Subcutaneous adipose tissue (tissue), 4 donors: ENCODE data around the gene PDCD11. TPM values are rescaled to one million over a fixed set of nuclear protein-coding genes. Genes with fewer than 3 reads are reported as not detected.

ENCODE experiments used
- CTCF ChIP-seq: fragments of 450-650 bp; IDR thresholded peaks from one replicate; pipeline ENCODE4 v1.5.1; 2016; ENCODE audit warnings: low read depth, mild to moderate bottlenecking, control low read depth, antibody characterized with exemption, moderate library complexity
- total RNA-seq, 4 donors: library from RNA; depleted of rRNA; stranded (reverse); fragments of >200 nt; gene quantifications; one replicate each; pipeline ENCODE4 v1.1.0, GENCODE V29; 2016

Gene PDCD11
- total RNA-seq, 4 donors from 2014 or later, result 12.2 to 15.2 (median 13.7) TPM

DNA sequence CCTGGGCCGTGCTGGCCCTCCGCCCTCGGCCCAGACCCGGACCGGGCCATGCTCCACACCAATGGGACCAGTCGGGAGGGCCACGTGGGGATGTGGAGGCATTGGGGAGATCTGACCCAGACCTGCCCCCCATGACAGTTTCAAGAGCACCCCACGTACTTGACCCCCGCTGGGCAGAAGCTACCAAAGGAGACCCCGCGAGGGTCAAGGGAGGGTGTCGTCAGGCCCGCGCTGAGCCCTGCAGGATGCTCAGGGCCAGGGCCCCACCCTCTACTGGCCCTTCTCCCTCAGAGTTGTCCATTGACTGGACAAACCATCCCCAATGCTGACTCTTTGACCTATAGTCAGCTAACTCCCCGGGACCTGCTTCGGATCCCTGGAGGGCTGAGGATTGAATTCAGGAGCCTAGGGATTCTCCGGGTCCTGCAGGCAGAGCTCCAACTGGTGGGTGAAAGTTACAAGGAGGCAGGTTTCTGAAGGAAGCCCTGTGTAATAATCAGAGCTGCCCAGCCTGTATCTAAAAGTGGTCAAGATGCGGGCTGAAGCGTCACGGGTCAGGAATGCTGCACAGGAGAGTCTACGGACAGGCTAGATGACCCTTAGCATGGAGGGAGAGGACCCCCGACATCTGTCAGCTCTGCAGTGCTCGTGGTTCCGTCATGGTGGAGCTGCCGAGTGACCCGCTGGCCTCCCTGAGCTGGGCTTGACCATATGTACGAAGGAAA, 56.2 kb downstream of the PDCD11 start:
- no peak for TF ChIP-seq CTCF

GRCh38 chr10:103454026-103454425, 57.6 kb downstream of the PDCD11 start:
- no peak for TF ChIP-seq CTCF

- TF ChIP-seq CTCF, result no peak
These were observed 58.8 kb downstream of the PDCD11 start for GRCh38 chr10:103455235-103455634.

DNA sequence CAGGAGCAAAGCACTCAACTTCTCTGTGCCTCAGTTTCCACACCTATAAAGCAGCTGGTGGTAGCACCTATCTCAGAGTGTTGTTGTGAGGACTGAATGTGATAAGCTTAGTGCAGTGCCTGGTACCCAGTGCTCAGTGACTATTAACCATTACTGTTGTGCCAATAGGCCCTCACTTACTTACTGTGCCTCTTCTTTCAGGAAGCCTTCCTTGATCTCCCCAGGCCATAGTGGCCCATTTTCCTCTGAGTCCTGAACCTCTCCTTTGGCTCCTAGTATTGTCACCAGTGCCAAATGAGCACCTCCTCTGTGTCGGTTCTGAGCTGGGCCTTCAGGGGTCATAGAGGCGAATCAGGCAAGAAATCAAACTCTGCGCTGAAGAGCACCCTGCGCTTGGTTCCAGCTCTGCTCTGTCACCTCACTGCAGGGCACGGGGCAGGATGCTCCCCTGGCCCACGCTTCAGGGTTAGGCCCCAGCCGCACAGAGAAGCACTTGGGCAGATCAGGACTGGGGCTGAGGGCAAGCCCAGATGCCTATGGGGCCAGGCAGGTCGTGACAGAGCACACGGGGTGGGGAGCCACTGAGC, 59.7 kb downstream of the PDCD11 start:
- no peak for TF ChIP-seq CTCF

- no peak for TF ChIP-seq CTCF
These were observed 60.8 kb downstream of the PDCD11 start for GRCh38 chr10:103457176-103457712.

- no peak for TF ChIP-seq CTCF
These were observed 61.6 kb downstream of the PDCD11 start for GRCh38 chr10:103457896-103458583.

DNA sequence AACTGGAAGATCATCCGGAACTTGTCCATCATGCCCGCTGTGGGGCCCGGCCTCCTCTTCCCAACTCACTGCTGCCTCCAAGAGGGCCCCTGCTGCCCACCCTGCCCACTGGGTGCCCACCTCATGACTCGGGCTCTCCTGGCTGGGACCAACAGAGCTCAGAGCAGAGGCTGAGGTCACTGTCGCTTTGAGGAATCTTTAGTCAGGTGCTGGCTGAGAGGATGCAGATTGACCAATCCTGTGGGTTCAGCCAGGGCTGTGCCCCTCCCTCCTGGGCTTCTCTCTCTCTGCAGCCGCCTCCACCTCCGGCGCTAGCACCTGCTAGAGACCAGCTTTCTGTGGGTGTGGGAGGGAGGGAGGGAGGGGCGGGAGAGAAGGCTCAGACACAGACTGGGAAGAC, 62.3 kb downstream of the PDCD11 start, which contains the start of gene CALHM1:
TSS of gene CALHM1 (minus strand) at position 181 of the 400 bp plus-strand sequence. CDS start at position 32, 149 bp downstream.
- TF ChIP-seq CTCF, result no peak
